HG03280 (cell line): ENCODE measurements around the gene GKN2.
"Not testable (repeated sequence)": the region's sequence is repeated elsewhere in the genome, so short reads cannot be mapped to it uniquely, and the experiment has no call there.

Experiments used
- ATAC-seq: cut with Tn5 transposase; IDR thresholded peaks from one replicate; pipeline ENCODE4 v1.9.1; 2021; ENCODE audit warnings: mild to moderate bottlenecking, moderate library complexity; ENCODE audit not compliant: unreplicated experiment

GKN2 gene

GRCh38 chr2:68964282-68964681, 11.6 kb upstream of the GKN2 start:
- no peak for ATAC-seq

GRCh38 chr2:68961380-68961779, 8.7 kb upstream of the GKN2 start:
- ATAC-seq: no peak

GRCh38 chr2:68959001-68959400, 6.3 kb upstream of the GKN2 start:
- ATAC-seq: no peak

GRCh38 chr2:68955432-68955831, 2.7 kb upstream of the GKN2 start:
- not testable (repeated sequence) for ATAC-seq

- ATAC-seq: no peak
Measured at GRCh38 chr2:68951899-68952298, 794 bp downstream of the GKN2 start.

GRCh38 chr2:68948710-68949109, 4.0 kb downstream of the GKN2 start:
- ATAC-seq: no peak

- ATAC-seq: no peak
Measured at GRCh38 chr2:68946117-68946516, 6.6 kb downstream of the GKN2 start.

GRCh38 chr2:68943581-68944568, 8.8 kb downstream of the GKN2 start:
- no peak for ATAC-seq

- no peak for ATAC-seq
Measured at GRCh38 chr2:68942827-68943226, 9.9 kb downstream of the GKN2 start.

GRCh38 chr2:68940369-68940768, 12.3 kb downstream of the GKN2 start:
- no peak for ATAC-seq

GRCh38 chr2:68939962-68940361, 12.7 kb downstream of the GKN2 start:
- no peak for ATAC-seq

GRCh38 chr2:68938938-68939337, 13.8 kb downstream of the GKN2 start:
- no peak for ATAC-seq

GRCh38 chr2:68937346-68938055, 15.2 kb downstream of the GKN2 start:
- no peak for ATAC-seq

- no peak for ATAC-seq
Measured at GRCh38 chr2:68936889-68937288, 15.8 kb downstream of the GKN2 start.

- ATAC-seq: no peak
Measured at GRCh38 chr2:68936427-68936826, 16.3 kb downstream of the GKN2 start.

- ATAC-seq: no peak
Measured at GRCh38 chr2:68935471-68935870, 17.2 kb downstream of the GKN2 start.

- ATAC-seq: no peak
Measured at GRCh38 chr2:68934021-68934420, 18.7 kb downstream of the GKN2 start.

GRCh38 chr2:68932402-68932801, 20.3 kb downstream of the GKN2 start:
- ATAC-seq: no peak

- ATAC-seq: no peak
Measured at GRCh38 chr2:68931799-68932198, 20.9 kb downstream of the GKN2 start.

GRCh38 chr2:68931149-68931711, 21.5 kb downstream of the GKN2 start:
- no peak for ATAC-seq

GRCh38 chr2:68926796-68927195, 25.9 kb downstream of the GKN2 start:
- no peak for ATAC-seq
